Measurements from ENCODE around the gene RNF227.

RNF227 gene

DNA sequence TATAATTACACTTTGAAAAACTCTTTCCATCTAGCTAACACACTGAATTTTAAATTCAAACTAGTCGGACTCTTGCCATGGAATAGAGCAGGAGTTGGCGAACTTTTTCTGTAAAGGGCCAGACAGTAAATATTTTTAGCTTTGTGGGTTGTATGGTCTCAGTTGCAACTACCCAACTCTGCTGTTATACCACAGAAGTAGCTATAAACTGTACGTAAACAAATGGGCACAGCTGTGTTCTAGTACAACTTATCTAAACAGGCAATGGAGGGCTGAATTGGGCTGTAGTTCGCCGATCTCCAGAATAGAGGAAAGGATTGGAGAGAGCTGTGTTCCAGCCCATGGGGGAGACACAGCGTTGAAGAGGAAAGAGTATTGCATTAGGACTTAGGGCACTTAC, 24.7 kb upstream of the RNF227 start:
- DNase-seq, result no peak
- TF ChIP-seq GATA1 (IDR thresholded peaks at IDR 0.05; ENCODE audit: low read depth, low read length) (no peak), POLR2A (IDR thresholded peaks at IDR 0.05; ENCODE audit: low read length) (no peak)

DNA sequence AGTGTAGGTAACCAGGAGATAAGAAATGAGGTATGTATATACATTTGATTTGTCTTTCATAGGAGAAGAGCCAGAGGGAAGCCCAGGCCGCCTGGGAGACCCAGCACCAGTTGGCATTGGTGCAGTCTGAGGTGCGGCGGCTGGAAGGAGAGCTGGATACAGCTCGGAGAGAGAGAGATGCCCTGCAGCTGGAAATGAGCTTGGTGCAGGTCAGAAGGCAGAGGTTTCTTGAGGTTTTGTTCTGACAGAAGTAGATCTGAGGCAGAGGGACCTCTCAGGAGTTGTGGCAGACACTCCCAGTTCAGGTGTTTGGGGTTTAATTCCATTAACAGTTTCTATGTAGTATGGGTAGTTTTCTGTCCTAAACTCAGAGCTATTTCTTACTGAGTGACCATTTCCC, 23.9 kb upstream of the RNF227 start:
- no peak for DNase-seq
- TF ChIP-seq POLR2A (IDR thresholded peaks at IDR 0.05; ENCODE audit: low read length) (no peak), GATA1 (IDR thresholded peaks at IDR 0.05; ENCODE audit: low read depth, low read length) (no peak)

DNA sequence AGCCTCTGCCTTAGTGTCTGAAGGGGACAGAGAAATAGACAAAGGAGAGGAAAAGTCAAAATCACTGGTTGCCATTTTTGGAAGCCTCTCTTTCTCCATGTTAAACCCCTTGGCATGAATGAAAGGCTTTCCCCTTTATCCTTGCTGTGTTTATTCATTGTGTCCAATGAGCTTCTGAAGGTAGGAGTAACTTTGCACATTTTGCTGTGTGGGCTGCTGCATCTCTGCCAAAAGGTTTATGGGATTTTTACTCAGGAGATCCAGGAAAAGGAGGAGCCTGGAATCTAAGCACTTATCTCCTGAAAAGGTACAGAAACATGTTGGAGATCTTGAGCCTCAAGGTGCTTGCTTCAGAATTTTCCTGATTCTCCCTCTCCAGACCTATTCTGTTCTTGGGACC, 19.8 kb upstream of the RNF227 start:
- TF ChIP-seq POLR2A (IDR thresholded peaks at IDR 0.05; ENCODE audit: low read length) (no peak), GATA1 (IDR thresholded peaks at IDR 0.05; ENCODE audit: low read depth, low read length) (no peak)
- DNase-seq, result no peak

DNA sequence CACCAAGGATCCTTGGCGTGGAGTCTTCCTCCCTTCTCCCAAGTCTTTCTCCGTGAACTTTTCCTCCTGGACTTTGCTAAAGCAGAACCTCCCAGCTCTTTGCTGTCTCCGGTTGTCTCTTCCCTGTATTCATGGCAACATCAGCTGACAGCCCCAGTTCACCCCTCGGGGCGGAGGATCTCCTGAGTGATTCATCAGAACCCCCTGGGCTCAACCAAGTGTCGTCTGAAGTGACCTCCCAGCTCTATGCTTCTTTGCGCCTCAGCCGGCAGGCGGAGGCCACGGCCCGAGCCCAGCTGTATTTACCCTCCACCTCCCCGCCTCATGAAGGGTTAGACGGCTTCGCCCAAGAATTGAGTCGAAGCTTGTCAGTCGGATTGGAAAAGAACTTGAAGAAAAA, 16.9 kb upstream of the RNF227 start:
- peak; percentile 86 to 87 for DNase-seq
- TF ChIP-seq POLR2A (IDR thresholded peaks at IDR 0.05; ENCODE audit: low read length), result no peak
- no peak for TF ChIP-seq GATA1 (IDR thresholded peaks at IDR 0.05; ENCODE audit: low read depth, low read length)

DNA sequence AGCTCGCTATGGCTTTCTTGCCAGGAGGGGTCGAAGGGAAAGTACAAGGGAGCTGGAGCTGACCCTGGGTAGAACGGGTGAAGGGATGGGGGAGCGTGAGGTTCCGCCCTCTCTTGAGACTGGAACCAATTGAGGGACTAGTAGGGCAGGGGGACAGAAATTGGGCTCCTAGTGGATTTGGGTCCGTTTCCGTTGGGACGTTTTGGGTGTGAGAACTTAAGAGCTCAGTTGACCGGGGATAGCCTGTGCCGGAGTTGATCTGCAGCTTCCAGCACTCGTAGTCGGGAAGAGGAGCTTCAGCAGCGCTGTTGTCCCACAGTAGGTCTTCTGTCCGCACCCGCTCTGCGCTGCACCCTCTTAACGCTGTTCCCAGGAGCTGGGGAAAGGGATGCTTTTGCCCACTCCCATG, 16.4 kb upstream of the RNF227 start:
- TF ChIP-seq POLR2A (IDR thresholded peaks at IDR 0.05; ENCODE audit: low read length) (no peak), GATA1 (IDR thresholded peaks at IDR 0.05; ENCODE audit: low read depth, low read length) (no peak)
- DNase-seq, result peak; percentile 77 to 85

DNA sequence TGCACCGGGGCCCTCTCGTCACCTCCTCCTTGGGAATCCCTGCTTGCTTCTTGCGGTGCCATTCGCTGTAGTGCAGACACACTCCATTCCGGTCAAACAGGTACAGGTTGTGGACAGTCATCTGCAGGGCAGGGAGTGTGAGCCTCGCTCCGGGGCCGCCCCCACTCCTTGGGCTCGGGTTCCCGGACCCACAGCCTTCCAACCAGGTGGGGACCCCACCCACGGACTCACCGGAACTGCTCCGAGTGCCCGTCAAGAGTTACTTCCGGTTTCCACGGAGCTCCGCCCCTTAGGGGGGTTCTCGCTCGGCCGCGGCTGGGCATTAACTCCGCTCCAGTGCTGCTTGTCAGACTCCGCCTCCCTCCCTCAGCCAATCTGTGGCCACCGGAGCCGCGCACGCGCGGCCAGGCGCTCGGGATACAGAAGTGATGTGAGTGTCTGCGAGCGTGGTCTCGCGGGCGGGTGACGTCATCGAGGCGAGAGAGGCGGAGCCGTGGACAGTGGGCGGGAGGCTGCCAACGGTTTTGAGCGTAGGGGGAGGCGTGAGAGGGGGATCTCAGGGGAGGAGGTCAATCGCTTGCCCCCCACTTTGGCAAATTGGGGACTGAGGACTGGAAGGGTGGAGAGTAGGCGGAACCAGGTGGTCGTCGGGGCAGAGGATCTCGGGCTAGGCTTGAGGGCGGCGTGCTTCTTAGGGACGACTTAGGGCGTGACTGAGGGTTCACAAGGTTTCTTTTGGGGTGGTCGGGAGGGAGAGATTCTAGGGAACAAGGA, 15.8 kb upstream of the RNF227 start, which contains the start of the genes CNTROB and TRAPPC1:
Gene CNTROB (plus strand): TSS at position 498 of the 774 bp plus-strand sequence. CDS start 874 bp downstream, outside the sequence.
Gene TRAPPC1 (minus strand): TSS at position 238 of the 774 bp plus-strand sequence. CDS start 117 bp downstream, at position 121.
- DNase-seq, result peak; percentile 99 to 100
- TF ChIP-seq POLR2A (IDR thresholded peaks at IDR 0.05; ENCODE audit: low read length) (peak; percentile 93), GATA1 (IDR thresholded peaks at IDR 0.05; ENCODE audit: low read depth, low read length) (no peak)

DNA sequence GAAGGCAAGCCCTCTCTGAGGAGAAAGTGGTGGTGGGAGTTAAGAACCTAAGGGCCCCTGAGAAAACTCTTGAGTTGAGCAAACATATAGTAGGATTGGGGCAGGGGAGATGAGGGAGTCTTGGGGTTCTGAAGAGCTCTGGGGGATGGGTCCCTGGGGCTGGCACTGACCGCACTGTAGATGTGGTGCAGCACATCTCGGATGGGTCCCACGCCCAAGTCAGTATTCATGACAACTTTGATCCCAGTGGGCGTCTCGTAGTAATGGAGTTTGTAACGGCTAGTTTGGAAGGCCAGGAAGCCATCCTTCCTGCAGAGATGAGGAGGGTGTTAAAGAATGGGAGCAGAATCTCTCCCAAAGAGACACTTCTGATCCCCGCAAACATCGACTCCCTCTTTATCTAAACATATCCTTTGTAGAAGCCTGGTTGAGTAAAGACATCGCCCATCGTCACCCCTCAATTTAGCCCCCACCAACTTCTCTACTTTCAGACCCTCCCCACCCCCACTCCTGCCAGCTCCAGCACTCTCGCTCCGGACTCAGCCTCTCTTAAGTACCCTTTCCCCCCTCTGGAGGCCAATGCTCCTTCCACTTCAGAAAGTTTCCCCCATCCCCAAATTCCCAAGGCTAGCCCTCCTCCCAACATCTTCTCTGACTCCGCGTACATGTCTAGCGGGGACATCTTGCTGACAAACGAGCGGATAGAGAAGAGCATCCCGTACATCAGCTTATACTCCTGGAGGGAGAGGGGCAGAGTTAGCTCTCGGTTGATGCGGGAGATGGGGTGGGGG, 14.9 kb upstream of the RNF227 start:
- DNase-seq, result no peak
- TF ChIP-seq POLR2A (IDR thresholded peaks at IDR 0.05; ENCODE audit: low read length) (no peak), GATA1 (IDR thresholded peaks at IDR 0.05; ENCODE audit: low read depth, low read length) (no peak)

DNA sequence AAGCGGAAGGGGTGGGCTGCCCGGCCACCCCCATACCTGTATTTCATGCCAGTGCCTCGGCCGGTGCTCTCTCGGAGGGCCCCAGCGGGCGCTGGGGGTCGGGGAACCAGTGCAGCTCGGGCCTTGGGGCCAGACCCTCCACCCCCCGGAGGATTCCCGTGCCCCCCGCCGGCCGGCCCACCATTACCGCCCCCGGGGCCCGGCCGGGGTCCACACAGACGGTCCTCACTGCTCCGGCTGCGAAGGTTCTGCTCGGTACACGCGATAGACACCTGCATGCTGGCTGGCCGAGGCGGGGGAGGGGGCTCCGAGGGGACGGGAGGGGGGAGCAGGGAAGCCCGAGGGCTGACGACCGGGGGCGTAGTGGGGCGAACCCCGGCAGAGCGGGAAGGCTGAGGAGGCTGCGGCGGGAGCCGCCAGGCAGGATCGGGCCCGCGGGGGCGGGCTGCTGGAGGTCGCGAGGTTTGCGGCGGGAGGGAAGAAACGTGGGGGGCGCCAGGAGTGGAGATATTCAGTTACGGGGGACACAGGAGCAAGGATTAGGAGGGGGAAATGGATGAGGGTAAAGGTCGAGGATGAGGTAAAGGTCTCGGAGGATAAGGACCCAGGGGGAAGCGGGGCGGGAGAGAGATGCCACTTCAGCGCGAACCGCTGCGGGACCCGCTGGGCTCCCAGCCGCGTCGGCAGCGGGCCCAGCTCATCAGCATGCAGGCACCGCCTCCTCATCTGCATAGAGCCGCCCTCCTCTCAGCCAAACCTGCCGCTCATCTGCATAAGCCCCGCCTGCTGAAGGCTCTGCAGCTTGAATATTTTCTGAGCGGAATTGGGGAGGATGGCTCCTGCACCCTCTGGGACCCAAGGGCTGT, 13.3 kb upstream of the RNF227 start, which contains the start of gene KCNAB3:
Gene KCNAB3 (minus strand): TSS at position 699 of the 866 bp plus-strand sequence. CDS start 421 bp downstream, at position 278.
- peak; percentile 78 to 80 for DNase-seq

DNA sequence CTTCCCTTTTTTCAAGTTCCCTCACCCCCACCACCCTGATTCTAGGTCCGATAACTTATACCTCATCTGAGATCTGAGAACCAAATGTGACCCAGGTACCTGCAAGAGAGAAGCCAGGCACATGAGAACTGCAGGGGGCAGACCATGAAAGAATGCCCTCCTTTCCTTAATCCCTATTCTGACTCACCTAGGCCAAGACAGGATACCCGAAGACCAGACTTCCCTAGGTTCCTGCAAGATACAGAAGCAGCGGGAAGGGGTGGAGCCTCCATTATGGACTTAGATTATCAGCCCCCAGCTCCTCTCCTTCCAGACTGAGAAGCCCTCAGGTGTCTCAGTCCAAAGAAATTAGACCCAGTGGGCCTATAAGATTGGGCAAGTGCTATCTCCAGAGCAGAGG, 11.5 kb upstream of the RNF227 start:
- TF ChIP-seq POLR2A (IDR thresholded peaks at IDR 0.05; ENCODE audit: low read length), result no peak
- TF ChIP-seq GATA1 (IDR thresholded peaks at IDR 0.05; ENCODE audit: low read depth, low read length), result no peak
- DNase-seq, result no peak

More for the DNA sequence above, 13.3 kb upstream of the RNF227 start, which contains the start of gene KCNAB3:
- TF ChIP-seq GATA1 (IDR thresholded peaks at IDR 0.05; ENCODE audit: low read depth, low read length) (no peak), POLR2A (IDR thresholded peaks at IDR 0.05; ENCODE audit: low read length) (no peak)

DNA sequence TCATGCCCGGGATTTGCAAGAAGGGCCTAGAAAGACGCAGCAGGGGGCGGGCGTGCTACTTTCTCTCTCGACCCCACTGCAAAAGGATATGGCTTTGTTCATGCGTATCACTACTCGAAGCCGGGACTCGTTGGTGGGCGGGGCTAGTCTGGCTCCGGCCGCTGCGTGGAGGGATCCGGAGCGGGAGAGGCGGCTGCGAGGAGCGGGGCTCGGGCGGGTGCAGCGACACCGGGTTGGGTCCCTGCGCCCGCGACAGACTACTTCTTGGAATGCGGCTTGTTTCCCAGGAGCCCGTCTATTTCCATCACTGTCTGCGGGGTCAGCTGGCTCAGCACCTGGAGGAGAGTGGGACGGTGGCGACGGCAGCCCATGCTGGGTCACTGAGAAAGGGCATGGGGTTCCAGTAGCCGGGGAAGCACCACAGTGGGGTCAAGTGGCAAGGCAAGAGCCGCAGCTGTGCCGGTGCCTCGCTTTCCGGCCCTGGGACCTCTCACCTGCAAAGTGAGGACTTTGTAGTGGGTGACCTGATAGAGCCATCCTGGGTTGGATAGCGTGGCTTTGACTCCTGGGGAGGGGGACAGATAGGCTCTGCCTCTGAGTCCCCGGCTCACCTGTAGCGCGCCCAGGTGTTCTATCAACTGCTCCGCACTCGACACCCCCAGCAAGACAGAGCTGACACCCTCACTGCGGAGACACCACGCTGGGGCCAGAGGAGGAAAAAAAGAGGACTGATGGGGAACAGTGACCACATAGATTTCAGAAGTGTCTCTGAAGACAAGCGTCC, 6.9 kb upstream of the RNF227 start:
- DNase-seq, result peak; percentile 87 to 89
- TF ChIP-seq GATA1 (IDR thresholded peaks at IDR 0.05; ENCODE audit: low read depth, low read length) (no peak), POLR2A (IDR thresholded peaks at IDR 0.05; ENCODE audit: low read length) (peak; percentile 55)

DNA sequence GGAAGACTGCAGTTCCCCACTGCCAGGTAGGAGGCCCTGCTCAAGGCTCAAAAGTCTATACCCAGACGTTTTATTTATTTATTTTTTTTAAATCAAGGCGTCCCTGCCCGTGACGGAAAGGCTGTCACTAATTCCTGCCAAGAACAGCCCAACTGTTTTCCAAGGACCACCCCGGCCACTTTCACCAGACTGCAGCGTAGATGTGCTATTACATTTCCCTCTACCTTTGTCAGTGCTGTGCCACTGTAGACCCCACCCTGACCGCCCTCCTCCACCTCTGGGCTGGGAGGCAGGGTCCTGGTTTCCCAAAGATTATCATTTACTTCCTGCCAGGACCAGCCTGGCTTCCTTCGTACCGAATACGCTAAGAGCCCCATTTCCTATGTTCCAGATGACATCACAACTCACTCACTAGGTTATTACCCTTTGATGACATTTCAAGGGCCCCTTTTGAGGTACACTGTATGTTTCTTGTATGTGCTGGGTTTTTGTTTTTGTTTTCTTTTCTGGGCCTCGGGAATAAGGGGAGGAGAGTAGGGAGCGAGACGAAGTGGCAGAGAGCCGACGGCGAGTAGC, 6.3 kb upstream of the RNF227 start:
- TF ChIP-seq GATA1 (IDR thresholded peaks at IDR 0.05; ENCODE audit: low read depth, low read length), result no peak
- no peak for TF ChIP-seq POLR2A (IDR thresholded peaks at IDR 0.05; ENCODE audit: low read length)
- no peak for DNase-seq

DNA sequence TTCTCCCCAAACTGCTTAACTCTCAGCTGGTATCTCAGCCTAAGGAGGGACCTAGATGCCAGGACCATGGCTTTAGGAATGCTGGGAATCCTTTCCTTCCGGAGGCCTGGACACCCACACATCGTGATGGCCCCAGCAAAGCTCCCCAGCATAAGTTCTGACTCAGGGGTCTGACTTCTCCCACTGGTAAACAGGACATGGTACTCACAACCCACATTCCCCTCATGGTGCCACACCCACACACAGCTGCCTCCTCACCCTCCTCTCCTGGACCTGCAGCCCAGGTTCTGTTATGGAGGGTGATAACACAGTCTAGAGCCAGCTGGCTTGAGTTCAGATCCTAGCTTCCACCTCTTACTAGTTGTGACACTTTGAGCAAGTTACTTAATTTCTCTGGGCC, 719 bp upstream of the RNF227 start:
- no peak for TF ChIP-seq POLR2A (IDR thresholded peaks at IDR 0.05; ENCODE audit: low read length)
- no peak for TF ChIP-seq GATA1 (IDR thresholded peaks at IDR 0.05; ENCODE audit: low read depth, low read length)
- DNase-seq, result peak; percentile 35 to 43
